ENCODE data around the gene KCTD5.

Gene KCTD5

DNA sequence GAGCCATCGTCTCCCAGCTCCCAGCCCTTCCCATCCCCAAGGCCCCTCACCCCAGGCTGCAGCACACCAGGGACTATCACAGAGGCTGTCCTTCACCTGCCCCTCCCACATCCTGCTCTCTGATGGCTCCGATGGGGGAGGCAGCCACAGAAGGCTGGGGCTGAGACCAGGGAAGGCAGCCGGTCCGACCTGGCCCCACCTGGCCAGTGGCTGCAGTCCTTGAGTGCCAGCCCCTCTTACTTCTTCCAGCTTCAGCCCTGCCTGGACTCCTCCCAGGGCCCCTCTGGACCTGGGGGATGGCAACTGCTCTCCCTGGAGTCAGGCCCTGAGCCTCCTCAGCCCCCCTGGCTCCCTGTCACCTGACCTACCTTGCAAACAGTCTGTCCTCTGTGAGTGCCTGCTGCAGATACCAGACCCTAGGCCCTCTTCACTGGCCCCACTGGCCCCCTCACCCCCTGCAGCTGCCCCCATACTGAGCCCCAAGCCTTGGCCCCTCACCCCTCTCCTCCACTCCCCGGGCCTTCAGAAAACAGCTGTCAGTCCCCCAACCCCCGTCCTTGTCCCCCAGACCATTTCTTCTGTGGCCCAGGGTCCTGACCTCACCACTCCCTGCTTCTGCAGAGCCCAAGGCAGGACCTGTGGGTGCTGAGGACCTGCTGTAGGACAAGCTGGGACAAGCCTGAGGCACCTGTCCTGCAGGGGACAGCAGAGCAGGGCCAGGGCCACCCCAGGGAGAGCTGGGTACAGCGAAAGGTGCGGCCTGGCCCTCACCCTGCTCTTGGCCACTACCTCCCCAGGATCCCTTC lies 57.5 kb downstream of the KCTD5 start:
- no peak for DNase-seq
- ATAC-seq (ENCODE audit: insufficient read depth, low read depth): no peak
- Histone ChIP-seq H3K9ac (ENCODE audit: low read depth, low read length) (no peak overlapping the region; the same call in 1 of the 2 replicates), H3K4me1 (ENCODE audit: insufficient read depth, low read length) (no peaks in the 10 kb centered on the region), H3K27me3 (ENCODE audit: insufficient read depth, low read length, poor library complexity) (no peaks in the 10 kb centered on the region), H3K27ac (ENCODE audit: low read length) (no peak overlapping the region), H2AFZ (ENCODE audit: low read depth, low read length) (no peak overlapping the region), H3K9me3 (ENCODE audit: insufficient read depth, low read length, severe bottlenecking) (no peaks in the 10 kb centered on the region), H3K36me3 (ENCODE audit: insufficient read depth, low read length) (no peaks in the 10 kb centered on the region), H3K79me2 (ENCODE audit: insufficient read depth, low read length) (no peaks in the 10 kb centered on the region), H4K20me1 (ENCODE audit: insufficient read depth, low read length) (no peaks in the 10 kb centered on the region), H3K4me2 (ENCODE audit: insufficient read depth, low read length) (no peak overlapping the region), H3K4me3 (ENCODE audit: low read depth in 1 of 2, low read length in 2 of 2) (no peak overlapping the region)
- TF ChIP-seq EZH2 (IDR thresholded peaks at IDR 0.05; ENCODE audit: borderline replicate concordance, low read depth, low read length, severe bottlenecking): no peak
- TF ChIP-seq, protein P1, sequence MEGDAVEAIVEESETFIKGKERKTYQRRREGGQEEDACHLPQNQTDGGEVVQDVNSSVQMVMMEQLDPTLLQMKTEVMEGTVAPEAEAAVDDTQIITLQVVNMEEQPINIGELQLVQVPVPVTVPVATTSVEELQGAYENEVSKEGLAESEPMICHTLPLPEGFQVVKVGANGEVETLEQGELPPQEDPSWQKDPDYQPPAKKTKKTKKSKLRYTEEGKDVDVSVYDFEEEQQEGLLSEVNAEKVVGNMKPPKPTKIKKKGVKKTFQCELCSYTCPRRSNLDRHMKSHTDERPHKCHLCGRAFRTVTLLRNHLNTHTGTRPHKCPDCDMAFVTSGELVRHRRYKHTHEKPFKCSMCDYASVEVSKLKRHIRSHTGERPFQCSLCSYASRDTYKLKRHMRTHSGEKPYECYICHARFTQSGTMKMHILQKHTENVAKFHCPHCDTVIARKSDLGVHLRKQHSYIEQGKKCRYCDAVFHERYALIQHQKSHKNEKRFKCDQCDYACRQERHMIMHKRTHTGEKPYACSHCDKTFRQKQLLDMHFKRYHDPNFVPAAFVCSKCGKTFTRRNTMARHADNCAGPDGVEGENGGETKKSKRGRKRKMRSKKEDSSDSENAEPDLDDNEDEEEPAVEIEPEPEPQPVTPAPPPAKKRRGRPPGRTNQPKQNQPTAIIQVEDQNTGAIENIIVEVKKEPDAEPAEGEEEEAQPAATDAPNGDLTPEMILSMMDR (IDR thresholded peaks at IDR 0.05; ENCODE audit: borderline replicate concordance, extremely low read depth, low read length, poor library complexity, severe bottlenecking): no peak

DNA sequence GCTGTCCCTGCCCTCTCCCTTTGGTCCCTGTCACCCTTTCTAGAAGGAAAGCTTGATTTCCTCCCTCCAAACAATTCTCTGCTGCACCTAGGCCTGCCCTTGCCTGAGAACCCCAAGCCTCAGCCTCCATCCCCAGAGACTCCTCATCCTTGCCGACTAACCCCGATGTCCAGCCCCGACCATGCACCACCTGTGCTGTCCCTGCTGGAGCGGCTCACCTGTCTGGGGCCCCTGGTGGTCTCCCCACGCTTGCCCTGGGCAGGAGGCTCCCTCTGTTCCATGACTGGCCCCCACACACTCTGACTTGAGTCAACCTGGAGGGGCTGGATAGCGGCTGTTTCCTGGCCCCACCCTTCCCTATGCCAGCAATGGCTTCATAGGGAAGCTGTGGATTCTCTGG lies 58.2 kb downstream of the KCTD5 start:
- no peak overlapping the region for H3K27ac ChIP-seq (ENCODE audit: low read length)
- no peak for DNase-seq

DNA sequence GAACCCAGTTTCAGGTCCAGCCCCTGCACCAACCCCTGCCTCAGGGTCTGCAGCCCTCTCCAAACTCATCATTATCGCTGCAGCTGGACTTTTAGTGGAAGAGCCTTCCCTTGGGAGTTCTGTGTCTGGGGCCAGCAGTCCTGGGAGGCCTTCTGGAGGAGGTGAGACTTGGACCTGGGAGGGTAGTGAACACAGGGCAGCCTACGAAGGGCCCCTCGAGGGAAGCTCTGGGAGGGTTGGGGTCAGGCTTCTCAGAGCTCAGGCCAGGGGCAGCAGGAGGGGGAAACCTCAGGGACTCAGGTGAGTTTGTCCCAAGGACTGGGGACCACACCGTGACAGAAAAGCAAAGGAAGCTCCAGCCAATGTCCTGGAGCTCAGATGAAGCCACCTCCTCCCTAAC lies 58.8 kb downstream of the KCTD5 start:
- H2AFZ ChIP-seq (ENCODE audit: low read depth, low read length): no peak overlapping the region
- no peaks in the 10 kb centered on the region for H3K4me1 ChIP-seq (ENCODE audit: insufficient read depth, low read length)
- H3K4me2 ChIP-seq (ENCODE audit: insufficient read depth, low read length): no peak overlapping the region
- H3K36me3 ChIP-seq (ENCODE audit: insufficient read depth, low read length): no peaks in the 10 kb centered on the region
- H3K27me3 ChIP-seq (ENCODE audit: insufficient read depth, low read length, poor library complexity): no peaks in the 10 kb centered on the region
- TF ChIP-seq, protein P1 (IDR thresholded peaks at IDR 0.05; ENCODE audit: borderline replicate concordance, extremely low read depth, low read length, poor library complexity, severe bottlenecking): no peak
- no peak for TF ChIP-seq EZH2 (IDR thresholded peaks at IDR 0.05; ENCODE audit: borderline replicate concordance, low read depth, low read length, severe bottlenecking)
- H4K20me1 ChIP-seq (ENCODE audit: insufficient read depth, low read length): no peaks in the 10 kb centered on the region
- no peak overlapping the region for H3K9ac ChIP-seq (ENCODE audit: low read depth, low read length)
- DNase-seq (no peak), ATAC-seq (ENCODE audit: insufficient read depth, low read depth) (no peak)
- no peaks in the 10 kb centered on the region for H3K79me2 ChIP-seq (ENCODE audit: insufficient read depth, low read length)
- H3K27ac ChIP-seq (ENCODE audit: low read length): no peak overlapping the region
- no peak overlapping the region for H3K4me3 ChIP-seq (ENCODE audit: low read depth in 1 of 2, low read length in 2 of 2)
- H3K9me3 ChIP-seq (ENCODE audit: insufficient read depth, low read length, severe bottlenecking): no peaks in the 10 kb centered on the region

More for the DNA sequence above, 58.2 kb downstream of the KCTD5 start:
- H2AFZ ChIP-seq (ENCODE audit: low read depth, low read length): no peak overlapping the region
- H3K4me3 ChIP-seq (ENCODE audit: low read depth in 1 of 2, low read length in 2 of 2): no peak overlapping the region
- no peaks in the 10 kb centered on the region for H4K20me1 ChIP-seq (ENCODE audit: insufficient read depth, low read length)
- no peaks in the 10 kb centered on the region for H3K27me3 ChIP-seq (ENCODE audit: insufficient read depth, low read length, poor library complexity)
- H3K4me2 ChIP-seq (ENCODE audit: insufficient read depth, low read length): no peak overlapping the region
- no peak overlapping the region; the same call in 1 of the 2 replicates for H3K9ac ChIP-seq (ENCODE audit: low read depth, low read length)
- no peak for ATAC-seq (ENCODE audit: insufficient read depth, low read depth)
- TF ChIP-seq EZH2 (IDR thresholded peaks at IDR 0.05; ENCODE audit: borderline replicate concordance, low read depth, low read length, severe bottlenecking): no peak
- TF ChIP-seq, protein P1 (IDR thresholded peaks at IDR 0.05; ENCODE audit: borderline replicate concordance, extremely low read depth, low read length, poor library complexity, severe bottlenecking): no peak
- no peaks in the 10 kb centered on the region for H3K4me1 ChIP-seq (ENCODE audit: insufficient read depth, low read length)
- no peaks in the 10 kb centered on the region for H3K36me3 ChIP-seq (ENCODE audit: insufficient read depth, low read length)
- H3K9me3 ChIP-seq (ENCODE audit: insufficient read depth, low read length, severe bottlenecking): no peaks in the 10 kb centered on the region
- H3K79me2 ChIP-seq (ENCODE audit: insufficient read depth, low read length): no peaks in the 10 kb centered on the region

All from DND-41 (cell line).